Measurements from ENCODE around the gene CLDN24. TPM values are rescaled to one million over a fixed set of nuclear protein-coding genes. Genes with fewer than 3 reads are reported as not detected.
"Not testable (repeated sequence)": the region's sequence is repeated elsewhere in the genome, so short reads cannot be mapped to it uniquely, and the experiment has no call there.

CLDN24 gene
- total RNA-seq, 1 donor from 2014 or later = not detected

DNA sequence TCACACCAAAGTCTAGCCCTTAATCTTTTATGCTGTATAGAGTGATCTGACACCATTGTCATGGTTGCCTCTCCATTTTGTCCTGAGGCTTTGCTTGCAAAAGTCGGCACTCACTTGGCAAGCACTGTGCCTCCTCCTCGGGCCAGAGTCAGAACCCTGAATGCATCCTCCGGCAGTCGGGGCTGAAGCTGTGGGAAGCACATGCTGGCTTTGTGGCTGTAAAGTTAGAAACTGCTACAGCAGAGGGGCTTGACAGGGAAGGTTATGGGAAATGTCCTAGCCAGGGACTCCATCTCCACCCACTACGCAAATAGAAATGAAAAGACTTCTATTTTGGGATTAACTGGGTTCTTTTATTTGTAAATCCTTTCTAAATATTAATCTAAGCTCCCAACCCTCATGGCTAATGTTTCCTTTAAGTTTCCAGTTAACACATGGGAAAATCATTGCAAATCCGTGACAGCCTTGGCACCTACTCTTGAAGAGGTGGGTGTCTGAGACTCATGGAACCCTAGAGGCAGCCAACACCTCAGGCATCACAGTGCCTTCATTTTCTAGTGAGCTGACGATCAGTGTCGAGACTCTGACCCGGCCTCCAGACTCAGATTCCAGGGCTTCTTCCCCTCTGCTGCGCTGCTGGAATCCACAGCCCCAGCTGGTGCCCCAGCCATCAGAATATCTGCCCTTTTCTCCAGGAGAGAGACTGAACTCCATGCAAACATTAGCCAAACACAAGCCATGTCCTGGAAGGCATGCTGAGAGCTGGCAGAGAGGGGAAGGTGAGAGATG lies 7.9 kb upstream of the CLDN24 start:
- TF ChIP-seq, protein P1, sequence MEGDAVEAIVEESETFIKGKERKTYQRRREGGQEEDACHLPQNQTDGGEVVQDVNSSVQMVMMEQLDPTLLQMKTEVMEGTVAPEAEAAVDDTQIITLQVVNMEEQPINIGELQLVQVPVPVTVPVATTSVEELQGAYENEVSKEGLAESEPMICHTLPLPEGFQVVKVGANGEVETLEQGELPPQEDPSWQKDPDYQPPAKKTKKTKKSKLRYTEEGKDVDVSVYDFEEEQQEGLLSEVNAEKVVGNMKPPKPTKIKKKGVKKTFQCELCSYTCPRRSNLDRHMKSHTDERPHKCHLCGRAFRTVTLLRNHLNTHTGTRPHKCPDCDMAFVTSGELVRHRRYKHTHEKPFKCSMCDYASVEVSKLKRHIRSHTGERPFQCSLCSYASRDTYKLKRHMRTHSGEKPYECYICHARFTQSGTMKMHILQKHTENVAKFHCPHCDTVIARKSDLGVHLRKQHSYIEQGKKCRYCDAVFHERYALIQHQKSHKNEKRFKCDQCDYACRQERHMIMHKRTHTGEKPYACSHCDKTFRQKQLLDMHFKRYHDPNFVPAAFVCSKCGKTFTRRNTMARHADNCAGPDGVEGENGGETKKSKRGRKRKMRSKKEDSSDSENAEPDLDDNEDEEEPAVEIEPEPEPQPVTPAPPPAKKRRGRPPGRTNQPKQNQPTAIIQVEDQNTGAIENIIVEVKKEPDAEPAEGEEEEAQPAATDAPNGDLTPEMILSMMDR (conservative IDR thresholded peaks at IDR 0.05; ENCODE audit: low read depth, low read length) = no peak
- no peak for DNase-seq (ENCODE audit: low read depth)
- no peak overlapping the region for H3K4me3 ChIP-seq (ENCODE audit: low read depth, low read length)

DNA sequence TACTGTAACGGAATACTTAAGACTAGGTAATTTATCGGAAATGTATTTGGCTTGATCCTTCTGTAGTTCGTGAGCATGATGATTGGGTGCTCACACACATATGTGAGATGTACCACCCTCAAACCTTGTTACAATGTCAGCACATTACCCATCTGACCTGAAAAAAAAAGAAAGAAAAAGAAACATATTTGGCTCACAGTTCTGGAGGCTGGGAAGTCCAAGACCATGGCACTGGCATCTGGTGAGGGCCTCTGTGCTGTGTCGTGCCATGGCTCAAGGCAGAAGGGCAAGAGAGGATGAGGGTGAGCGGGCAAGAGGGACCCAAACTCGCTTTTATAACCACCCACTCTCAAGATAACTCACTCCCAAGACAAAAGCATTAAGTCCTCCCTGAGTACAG lies 7.0 kb upstream of the CLDN24 start:
- TF ChIP-seq, protein P1 (conservative IDR thresholded peaks at IDR 0.05; ENCODE audit: low read depth, low read length) = no peak
- H3K4me3 ChIP-seq (ENCODE audit: low read depth, low read length) = no peak overlapping the region
- DNase-seq (ENCODE audit: low read depth) = no peak

DNA sequence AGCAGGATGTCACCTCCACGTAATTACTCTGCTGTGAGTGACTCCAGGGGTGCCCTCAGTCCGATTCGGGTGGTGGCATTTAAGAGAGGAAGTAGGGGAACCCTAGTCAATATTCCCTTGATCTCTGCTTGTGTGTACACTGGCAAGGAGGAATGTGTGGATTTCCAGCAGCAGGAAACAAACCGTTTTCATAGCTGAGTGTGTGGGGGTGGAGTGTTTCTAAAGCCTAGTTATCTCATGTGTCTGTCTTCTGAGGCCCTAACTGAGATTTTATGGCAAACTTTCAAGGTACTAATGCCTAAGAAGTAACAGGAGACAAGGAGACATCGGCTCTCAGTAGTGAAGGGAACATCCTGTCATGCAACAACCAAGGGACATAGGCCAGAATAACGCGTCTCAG lies 6.6 kb upstream of the CLDN24 start:
- TF ChIP-seq, protein P1 (conservative IDR thresholded peaks at IDR 0.05; ENCODE audit: low read depth, low read length) = no peak
- H3K4me3 ChIP-seq (ENCODE audit: low read depth, low read length) = no peak overlapping the region
- no peak for DNase-seq (ENCODE audit: low read depth)

DNA sequence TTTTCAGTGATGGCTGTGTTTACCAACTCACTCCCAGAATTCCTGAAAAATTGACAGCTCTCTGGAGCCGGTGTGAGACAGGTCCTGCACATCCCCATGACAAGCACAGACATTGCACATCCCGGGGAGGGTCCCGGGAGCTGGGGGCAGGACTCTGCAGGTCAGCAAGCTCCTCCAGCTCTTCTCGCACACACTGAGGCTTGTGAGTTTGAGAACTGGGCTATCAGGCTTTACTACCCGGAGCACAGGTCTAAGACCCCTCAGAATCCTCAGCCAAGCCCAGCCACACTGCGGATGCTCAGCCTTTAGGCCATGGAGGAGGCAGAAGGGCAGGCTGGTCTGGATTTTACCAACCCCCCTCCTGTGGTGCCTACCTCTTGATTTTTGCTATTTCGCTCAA lies 5.6 kb upstream of the CLDN24 start:
- no peak for DNase-seq (ENCODE audit: low read depth)
- TF ChIP-seq, protein P1 (conservative IDR thresholded peaks at IDR 0.05; ENCODE audit: low read depth, low read length) = no peak
- no peak overlapping the region for H3K4me3 ChIP-seq (ENCODE audit: low read depth, low read length)

DNA sequence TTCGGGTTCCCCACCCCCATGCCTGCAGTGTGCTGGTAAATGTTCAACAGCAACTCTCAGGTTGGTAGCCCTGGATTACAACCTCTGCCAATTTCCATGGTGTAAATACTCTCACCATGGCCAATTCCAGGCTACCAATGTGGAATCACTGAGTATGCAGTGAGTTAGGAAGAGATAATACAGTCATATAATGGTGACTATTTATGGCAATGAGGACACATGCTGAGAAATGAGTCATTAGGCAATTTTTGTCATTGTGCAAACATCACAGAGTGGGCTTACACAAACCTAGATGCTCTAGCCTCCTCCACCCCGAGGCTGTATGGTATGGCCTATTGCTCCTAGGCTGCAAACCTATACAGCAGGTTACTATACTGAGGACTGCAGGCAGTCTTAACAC lies 4.6 kb upstream of the CLDN24 start:
- TF ChIP-seq, protein P1 (conservative IDR thresholded peaks at IDR 0.05; ENCODE audit: low read depth, low read length) = no peak
- no peak for DNase-seq (ENCODE audit: low read depth)
- no peak overlapping the region for H3K4me3 ChIP-seq (ENCODE audit: low read depth, low read length)

DNA sequence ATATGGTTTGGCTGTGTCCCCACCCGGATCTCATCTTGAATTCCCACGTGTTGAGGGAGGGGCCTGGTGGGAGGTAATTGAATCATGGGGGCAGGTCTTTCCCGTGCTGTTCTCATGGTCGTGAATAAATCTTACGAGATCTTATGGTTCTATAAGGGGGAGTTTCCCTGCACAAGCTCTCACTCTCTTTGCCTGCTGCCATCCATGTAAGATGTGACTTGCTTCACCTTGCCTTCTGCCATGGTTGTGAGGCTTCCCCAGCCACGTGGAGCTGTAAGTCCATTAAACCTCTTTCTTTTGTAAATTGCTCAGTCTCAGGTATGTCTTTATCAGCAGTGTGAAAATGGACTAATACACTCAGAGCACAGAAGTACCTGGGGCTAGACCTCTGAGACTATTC lies 4.2 kb upstream of the CLDN24 start:
- not testable (repeated sequence) for DNase-seq (ENCODE audit: low read depth); H3K4me3 ChIP-seq (ENCODE audit: low read depth, low read length)

DNA sequence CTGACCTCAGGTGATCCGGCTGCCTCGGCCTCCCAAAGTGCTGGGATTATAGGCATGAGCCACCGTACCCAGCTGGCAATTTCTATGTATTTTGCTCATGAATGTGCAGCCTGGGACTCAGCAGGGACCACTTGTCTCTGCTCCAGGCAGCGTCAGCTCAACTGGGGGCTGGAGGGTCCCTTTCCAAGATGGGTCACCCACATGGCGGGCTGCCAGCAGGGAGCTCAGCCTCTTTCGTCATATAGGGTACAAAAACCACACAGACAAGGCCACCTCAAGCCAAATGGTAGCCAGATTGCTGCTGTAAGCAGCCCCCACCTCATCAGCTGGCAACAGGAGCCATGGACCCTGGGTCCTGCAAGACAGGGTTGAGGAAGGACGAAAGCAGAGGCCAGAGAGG lies 2.4 kb upstream of the CLDN24 start:
- TF ChIP-seq, protein P1 (conservative IDR thresholded peaks at IDR 0.05; ENCODE audit: low read depth, low read length) = no peak

DNA sequence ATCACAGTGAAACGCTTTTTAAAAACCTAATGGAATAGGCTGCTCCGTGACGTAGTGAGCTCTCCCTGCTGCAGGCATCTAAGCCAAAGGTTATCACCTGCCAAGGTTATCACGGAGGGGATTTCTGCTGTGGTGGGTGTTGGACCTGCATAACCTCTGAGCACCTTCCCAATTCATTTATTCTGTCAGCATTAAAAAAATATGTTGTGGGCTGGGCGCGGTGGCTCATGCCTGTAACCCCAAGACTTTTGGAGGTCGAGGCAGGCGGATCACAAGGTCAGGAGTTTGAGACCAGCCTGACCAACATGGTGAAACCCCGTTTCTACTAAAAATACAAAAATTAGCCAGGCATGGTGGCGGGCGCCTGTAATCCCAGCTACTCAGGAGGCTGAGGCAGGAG lies 1.8 kb upstream of the CLDN24 start:
- not testable (repeated sequence) for H3K4me3 ChIP-seq (ENCODE audit: low read depth, low read length); DNase-seq (ENCODE audit: low read depth)

More for the DNA sequence above, 2.4 kb upstream of the CLDN24 start:
- no peak for DNase-seq (ENCODE audit: low read depth)
- H3K4me3 ChIP-seq (ENCODE audit: low read depth, low read length) = no peak overlapping the region

Data from epithelial cell of proximal tubule (primary cell).